Measurements from ENCODE around the gene DDTL.
"Not testable (repeated sequence)": the region's sequence is repeated elsewhere in the genome, so short reads cannot be mapped to it uniquely, and the experiment has no call there.

Gene DDTL

DNA sequence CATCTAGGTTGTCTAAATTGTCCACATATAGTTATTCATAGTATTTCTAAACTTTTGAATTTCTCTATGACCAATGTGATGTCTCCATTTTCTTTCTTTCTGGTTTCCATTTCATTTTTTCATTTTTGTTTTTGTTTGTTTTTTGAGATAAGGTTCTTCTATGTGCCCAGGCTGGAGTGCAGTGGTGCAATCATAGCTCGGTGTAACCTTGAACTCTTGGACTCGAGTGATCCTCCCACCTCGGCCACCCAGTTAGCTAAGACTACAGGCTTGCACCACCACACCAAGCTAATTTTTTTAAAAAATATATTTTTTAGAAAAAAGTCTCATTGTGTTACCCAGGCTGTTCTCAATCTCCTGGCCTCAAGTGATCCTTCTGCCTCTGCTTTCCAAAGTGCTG lies 30.4 kb downstream of the DDTL start:
- no peak for DNase-seq (ENCODE audit: low read depth, low spot score)
- no peak overlapping the region for H3K4me3 ChIP-seq (ENCODE audit: low read depth, low read length)
- in situ Hi-C loops (cut with HindIII; ENCODE audit: low sequenced_read_pairs) = no loop called here
- TF ChIP-seq, protein P1, sequence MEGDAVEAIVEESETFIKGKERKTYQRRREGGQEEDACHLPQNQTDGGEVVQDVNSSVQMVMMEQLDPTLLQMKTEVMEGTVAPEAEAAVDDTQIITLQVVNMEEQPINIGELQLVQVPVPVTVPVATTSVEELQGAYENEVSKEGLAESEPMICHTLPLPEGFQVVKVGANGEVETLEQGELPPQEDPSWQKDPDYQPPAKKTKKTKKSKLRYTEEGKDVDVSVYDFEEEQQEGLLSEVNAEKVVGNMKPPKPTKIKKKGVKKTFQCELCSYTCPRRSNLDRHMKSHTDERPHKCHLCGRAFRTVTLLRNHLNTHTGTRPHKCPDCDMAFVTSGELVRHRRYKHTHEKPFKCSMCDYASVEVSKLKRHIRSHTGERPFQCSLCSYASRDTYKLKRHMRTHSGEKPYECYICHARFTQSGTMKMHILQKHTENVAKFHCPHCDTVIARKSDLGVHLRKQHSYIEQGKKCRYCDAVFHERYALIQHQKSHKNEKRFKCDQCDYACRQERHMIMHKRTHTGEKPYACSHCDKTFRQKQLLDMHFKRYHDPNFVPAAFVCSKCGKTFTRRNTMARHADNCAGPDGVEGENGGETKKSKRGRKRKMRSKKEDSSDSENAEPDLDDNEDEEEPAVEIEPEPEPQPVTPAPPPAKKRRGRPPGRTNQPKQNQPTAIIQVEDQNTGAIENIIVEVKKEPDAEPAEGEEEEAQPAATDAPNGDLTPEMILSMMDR (IDR thresholded peaks at IDR 0.05; ENCODE audit: low read depth, low read length) = no peak

GRCh38 chr22:23999779-24000178 lies 33.1 kb downstream of the DDTL start:
- in situ Hi-C loops (cut with HindIII; ENCODE audit: low sequenced_read_pairs) = not testable (repeated sequence)

GRCh38 chr22:24001314-24001713 lies 34.6 kb downstream of the DDTL start:
- no peak overlapping the region for H3K4me3 ChIP-seq (ENCODE audit: low read depth, low read length)
- in situ Hi-C loops (cut with HindIII; ENCODE audit: low sequenced_read_pairs) = no loop called here
- TF ChIP-seq, protein P1 (IDR thresholded peaks at IDR 0.05; ENCODE audit: low read depth, low read length) = no peak
- no peak for DNase-seq (ENCODE audit: low read depth, low spot score)

More at GRCh38 chr22:23999779-24000178, 33.1 kb downstream of the DDTL start:
- H3K4me3 ChIP-seq (ENCODE audit: low read depth, low read length); DNase-seq (ENCODE audit: low read depth, low spot score): not testable (repeated sequence)

DNA sequence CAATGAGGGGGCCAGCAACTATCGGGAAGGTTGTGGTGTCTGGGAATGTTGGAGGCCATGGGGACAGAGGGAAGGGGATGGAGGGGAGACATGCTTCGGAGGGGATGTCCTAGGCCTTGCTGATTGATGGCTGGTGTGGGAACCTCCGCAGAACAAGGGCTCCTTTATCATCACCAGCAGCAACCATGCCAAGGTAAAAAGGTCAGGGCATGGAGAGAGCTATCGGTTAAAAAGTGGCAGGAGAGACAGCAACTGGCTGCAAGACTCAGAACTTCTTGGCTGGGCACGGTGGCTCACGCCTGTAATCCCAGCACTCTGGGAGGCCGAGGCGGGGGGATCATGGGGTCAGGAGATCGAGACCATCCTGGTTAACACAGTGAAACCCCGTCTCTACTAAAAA lies 35.6 kb downstream of the DDTL start:
- no peak overlapping the region for H3K4me3 ChIP-seq (ENCODE audit: low read depth, low read length)
- no peak for DNase-seq (ENCODE audit: low read depth, low spot score)
- in situ Hi-C loops (cut with HindIII; ENCODE audit: low sequenced_read_pairs) = no loop called here
- TF ChIP-seq, protein P1 (IDR thresholded peaks at IDR 0.05; ENCODE audit: low read depth, low read length) = no peak

- H3K4me3 ChIP-seq (ENCODE audit: low read depth, low read length) = no peak overlapping the region
- no peak for DNase-seq (ENCODE audit: low read depth, low spot score)
- TF ChIP-seq, protein P1 (IDR thresholded peaks at IDR 0.05; ENCODE audit: low read depth, low read length) = no peak
- in situ Hi-C loops (cut with HindIII; ENCODE audit: low sequenced_read_pairs) = no loop called here
Measured at GRCh38 chr22:24002851-24003250, 36.2 kb downstream of the DDTL start.

DNA sequence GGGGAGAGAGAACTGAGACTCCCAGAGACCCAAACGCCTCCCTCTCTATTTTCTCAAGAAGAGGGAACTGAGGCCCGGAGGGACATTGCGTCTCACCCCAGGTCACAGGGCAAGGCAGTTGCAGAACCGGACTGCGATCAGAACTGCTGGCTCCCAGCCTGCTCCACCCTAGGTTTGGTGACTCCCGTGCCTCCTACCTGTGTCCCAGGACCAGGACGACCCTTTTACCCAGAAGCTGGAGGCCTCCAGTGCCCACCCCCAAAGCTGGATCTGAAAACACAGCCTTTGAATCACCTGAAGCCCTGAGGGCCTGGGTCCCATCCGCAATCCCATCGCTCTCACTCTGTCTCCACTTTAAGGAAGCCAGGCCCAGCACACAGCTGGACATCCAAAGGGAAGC lies 37.2 kb downstream of the DDTL start:
- in situ Hi-C loops (cut with HindIII; ENCODE audit: low sequenced_read_pairs) = no loop called here
- DNase-seq (ENCODE audit: low read depth, low spot score) = no peak
- TF ChIP-seq, protein P1 (IDR thresholded peaks at IDR 0.05; ENCODE audit: low read depth, low read length) = no peak
- no peak overlapping the region for H3K4me3 ChIP-seq (ENCODE audit: low read depth, low read length)

DNA sequence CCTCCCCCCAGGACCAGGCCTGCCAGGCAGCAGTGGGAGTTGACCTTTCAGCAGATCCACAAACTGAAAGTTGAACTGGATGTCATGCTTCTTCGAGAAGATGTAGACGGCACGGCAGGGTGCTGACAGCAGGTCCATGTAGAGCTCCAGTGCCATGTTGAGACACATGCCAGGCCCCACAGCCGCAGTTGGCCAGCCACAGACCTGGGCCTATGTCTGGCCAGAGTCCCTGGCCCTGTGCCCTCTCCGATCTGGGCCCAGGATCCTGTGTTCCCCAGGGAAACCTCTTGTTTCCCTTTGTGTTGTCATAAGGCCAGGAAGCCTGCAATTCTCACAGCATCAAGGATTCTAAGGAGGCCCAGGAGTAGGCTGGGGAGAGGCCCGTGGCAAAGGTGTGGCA lies 38.5 kb downstream of the DDTL start, which contains the start of gene GSTT4:
Gene GSTT4, minus strand, starts transcription at position 253 of the 400 bp plus-strand sequence. Its CDS starts 97 bp downstream, at position 156.
- DNase-seq (ENCODE audit: low read depth, low spot score) = no peak
- H3K4me3 ChIP-seq (ENCODE audit: low read depth, low read length) = no peak within 1 kb of the TSS
- in situ Hi-C loops (cut with HindIII; ENCODE audit: low sequenced_read_pairs) = no loop called here
- TF ChIP-seq, protein P1 (IDR thresholded peaks at IDR 0.05; ENCODE audit: low read depth, low read length) = no peak

Data from astrocyte of the spinal cord (primary cell).